Vagina (tissue), 2 donors: ENCODE data around the gene SNX32.

Experiments
- POLR2A ChIP-seq, 2 donors: fragments of 450-650 bp; IDR thresholded peaks; one replicate each; pipeline ENCODE4 v1.6.1; 2017; ENCODE audit warnings: antibody characterized with exemption in 2 of 2, mild to moderate bottlenecking in 2 of 2, moderate library complexity in 2 of 2
- TF ChIP-seq, protein P1 (sequence below), 3 experiments: fragments of 450-650 bp in 2 of 3; fragments of 200-600 bp in 1 of 3; sonication (generic) in 1 of 3; IDR thresholded peaks; one replicate each; pipeline ENCODE4 v1.5.1; 2017 to 2019; ENCODE audit warnings: antibody characterized with exemption in 3 of 3, mild to moderate bottlenecking in 2 of 3, moderate library complexity in 2 of 3

DNA sequence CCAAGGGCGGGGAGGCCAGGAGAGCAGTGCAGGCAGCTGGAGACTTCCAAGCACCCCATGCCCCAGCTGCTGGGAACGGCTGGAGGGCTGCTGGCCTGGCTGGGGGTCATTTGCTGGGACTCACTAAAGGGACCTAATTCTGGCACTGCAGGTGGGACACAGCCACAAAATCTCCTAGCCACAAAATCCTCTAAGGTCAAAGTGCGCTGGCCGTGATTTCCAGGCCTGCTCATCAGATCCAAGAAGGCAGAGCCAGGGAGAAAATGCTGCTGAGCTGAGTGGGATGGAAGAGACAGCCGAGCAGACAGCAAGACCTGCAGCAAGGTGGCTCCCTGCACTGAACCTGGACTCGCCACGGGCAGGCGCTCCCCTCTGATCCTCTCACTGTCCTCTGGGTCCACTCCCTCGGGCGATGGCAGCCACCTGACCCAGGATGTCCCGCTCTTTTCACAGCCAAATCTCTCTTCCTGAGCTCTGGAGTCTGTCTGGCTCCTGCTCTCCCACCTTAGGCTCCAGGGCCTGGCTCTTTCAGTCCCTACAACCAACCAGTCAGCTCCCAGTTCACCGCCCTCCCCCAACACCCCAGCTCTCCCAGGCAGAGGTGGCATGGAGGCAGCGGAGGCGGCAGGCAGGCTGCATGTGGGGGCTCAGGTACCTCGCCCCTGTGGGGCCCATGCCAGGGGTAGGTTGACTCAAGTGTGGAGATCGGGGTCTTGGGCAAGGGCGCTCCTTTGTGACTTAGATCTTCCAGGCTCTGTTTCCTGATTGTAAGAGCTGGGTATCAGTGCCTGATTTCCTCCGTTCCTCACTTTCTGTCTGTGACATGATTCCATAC lies 32.4 kb upstream of the SNX32 start:
- TF ChIP-seq, protein P1, sequence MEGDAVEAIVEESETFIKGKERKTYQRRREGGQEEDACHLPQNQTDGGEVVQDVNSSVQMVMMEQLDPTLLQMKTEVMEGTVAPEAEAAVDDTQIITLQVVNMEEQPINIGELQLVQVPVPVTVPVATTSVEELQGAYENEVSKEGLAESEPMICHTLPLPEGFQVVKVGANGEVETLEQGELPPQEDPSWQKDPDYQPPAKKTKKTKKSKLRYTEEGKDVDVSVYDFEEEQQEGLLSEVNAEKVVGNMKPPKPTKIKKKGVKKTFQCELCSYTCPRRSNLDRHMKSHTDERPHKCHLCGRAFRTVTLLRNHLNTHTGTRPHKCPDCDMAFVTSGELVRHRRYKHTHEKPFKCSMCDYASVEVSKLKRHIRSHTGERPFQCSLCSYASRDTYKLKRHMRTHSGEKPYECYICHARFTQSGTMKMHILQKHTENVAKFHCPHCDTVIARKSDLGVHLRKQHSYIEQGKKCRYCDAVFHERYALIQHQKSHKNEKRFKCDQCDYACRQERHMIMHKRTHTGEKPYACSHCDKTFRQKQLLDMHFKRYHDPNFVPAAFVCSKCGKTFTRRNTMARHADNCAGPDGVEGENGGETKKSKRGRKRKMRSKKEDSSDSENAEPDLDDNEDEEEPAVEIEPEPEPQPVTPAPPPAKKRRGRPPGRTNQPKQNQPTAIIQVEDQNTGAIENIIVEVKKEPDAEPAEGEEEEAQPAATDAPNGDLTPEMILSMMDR (IDR thresholded peaks at IDR 0.05) = no peak
- TF ChIP-seq POLR2A (IDR thresholded peaks at IDR 0.05) = no peak
